Lower leg skin (tissue), 3 donors: Measurements from ENCODE around the gene ZNF566.

ENCODE experiments used
- POLR2A ChIP-seq, 2 donors: fragments of 450-650 bp; IDR thresholded peaks; one replicate each; pipeline ENCODE4 v1.6.1; 2016 to 2017; ENCODE audit warnings: antibody characterized with exemption in 2 of 2, mild to moderate bottlenecking in 1 of 2, moderate library complexity in 1 of 2
- TF ChIP-seq, protein P1 (sequence below), 3 donors: fragments of 450-650 bp; IDR thresholded peaks; one replicate each; pipeline ENCODE4 v1.5.1; 2016; ENCODE audit warnings: antibody characterized with exemption in 3 of 3, mild to moderate bottlenecking in 3 of 3, moderate library complexity in 2 of 3

DNA sequence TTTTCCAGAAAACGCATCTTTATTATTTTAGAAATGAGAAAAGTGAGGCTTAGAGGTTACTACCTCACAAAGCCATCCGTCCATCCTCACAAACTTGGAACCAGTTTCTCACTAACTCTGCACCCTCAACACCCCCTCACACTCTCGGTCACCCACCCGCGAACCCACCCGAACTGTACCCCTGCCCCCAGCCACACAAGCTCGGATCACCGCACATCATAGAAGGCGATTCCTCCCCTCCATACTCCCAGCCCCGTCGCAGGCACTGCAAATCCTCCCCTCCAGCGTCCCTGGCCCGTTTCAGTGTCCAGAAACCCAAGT lies 38.5 kb upstream of the ZNF566 start:
- TF ChIP-seq POLR2A (IDR thresholded peaks at IDR 0.05) = no peak
- TF ChIP-seq, protein P1, sequence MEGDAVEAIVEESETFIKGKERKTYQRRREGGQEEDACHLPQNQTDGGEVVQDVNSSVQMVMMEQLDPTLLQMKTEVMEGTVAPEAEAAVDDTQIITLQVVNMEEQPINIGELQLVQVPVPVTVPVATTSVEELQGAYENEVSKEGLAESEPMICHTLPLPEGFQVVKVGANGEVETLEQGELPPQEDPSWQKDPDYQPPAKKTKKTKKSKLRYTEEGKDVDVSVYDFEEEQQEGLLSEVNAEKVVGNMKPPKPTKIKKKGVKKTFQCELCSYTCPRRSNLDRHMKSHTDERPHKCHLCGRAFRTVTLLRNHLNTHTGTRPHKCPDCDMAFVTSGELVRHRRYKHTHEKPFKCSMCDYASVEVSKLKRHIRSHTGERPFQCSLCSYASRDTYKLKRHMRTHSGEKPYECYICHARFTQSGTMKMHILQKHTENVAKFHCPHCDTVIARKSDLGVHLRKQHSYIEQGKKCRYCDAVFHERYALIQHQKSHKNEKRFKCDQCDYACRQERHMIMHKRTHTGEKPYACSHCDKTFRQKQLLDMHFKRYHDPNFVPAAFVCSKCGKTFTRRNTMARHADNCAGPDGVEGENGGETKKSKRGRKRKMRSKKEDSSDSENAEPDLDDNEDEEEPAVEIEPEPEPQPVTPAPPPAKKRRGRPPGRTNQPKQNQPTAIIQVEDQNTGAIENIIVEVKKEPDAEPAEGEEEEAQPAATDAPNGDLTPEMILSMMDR (IDR thresholded peaks at IDR 0.05) = no peak
